GM21529 (cell line): ENCODE data around the gene RASAL1.

ENCODE experiments used
- ATAC-seq: cut with Tn5 transposase; IDR thresholded peaks from one replicate; pipeline ENCODE4 v1.9.1; 2021; ENCODE audit not compliant: unreplicated experiment

The RASAL1 gene

DNA sequence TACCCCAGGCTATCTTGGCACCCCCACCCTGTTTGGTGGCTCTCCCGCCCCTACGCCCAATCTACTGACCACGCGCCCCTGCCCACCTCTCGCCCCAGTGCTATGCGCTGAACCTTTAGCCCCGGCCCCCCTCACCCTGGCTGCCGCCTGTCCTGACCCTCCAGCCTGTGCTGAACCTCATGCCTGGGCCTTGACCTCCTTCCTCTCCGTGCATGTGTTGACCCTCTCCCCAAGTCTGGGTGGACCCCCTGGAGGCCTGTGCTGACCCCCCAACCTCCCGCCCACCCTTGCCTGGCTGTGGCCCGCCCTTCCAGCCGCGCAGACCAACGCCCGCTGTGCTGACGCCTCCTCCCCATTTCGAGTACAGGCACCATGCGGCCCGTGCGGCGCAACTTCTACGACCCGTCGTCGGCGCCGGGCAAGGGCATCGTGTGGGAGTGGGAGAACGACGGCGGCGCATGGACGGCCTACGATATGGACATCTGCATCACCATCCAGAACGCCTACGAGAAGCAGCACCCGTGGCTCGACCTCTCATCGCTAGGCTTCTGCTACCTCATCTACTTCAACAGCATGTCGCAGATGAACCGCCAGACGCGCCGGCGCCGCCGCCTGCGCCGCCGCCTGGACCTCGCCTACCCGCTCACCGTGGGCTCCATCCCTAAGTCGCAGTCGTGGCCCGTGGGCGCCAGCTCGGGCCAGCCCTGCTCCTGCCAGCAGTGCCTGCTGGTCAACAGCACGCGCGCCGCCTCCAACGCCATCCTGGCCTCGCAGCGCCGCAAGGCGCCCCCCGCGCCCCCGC, 58.3 kb downstream of the RASAL1 start:
- no peak for ATAC-seq

DNA sequence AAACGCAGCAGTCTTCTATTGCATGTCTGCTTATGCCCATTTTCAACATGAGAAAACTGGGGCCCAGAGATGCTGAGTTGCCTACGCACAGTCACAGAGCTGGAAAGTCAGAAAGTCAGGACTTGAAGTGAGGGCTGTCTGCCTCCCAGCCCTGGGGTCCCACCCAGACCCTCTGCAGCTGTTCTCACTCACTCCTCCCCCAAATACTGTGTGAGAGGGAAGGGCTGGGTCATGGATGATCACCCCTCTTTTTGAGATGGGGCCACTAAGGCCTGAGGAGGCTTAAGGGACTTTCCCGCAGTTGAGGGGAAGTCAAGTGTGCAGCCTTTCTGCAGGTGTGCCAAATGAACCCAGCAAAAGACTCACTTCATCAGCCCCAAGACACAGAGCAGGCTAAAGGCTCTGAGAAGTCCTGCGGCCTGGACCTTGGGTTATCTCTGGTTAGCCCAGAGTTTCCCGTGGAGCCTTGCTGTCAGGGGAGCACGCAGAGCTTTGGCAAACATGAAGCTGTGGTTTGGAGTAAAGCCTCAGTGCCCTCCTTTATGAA, 60.4 kb downstream of the RASAL1 start:
- peak; percentile 89 for ATAC-seq

DNA sequence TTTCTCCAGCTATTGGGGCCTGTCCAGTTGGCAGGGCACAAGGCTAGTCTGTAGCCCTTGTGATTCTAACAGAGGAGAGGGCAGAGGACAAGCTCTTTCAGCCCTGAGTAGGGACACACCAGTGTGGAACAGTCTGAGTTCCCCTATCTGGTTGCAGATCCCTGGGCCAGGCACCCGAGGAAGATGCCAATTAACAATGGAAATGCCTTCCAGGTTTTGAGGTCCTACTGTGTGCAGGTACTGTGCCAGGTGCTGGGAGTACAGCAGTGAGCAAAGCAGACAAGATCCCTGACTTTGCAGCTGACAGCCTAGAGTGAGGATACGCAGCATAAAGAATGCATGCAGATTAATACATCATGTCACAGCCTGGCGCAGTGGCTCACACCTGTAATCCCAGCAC, 62.0 kb downstream of the RASAL1 start:
- no peak for ATAC-seq

DNA sequence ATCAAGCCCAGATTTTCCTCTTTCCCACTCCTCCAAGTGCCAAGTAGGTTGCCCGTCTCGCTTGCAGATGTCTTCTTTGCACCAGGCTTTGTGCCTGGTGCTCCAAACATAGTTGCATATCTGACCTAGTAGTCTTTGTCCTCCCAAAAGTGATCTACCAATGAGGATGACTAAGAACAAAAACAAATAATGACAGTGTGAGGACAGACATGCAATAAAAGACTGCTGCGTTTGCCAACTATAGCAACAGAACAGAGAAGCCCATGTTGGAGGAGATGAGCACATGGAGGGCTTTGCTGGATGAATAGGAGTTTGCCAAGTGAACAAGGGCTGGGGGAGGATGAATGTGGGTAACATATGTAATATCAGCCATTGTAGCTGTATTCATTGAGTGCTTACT, 63.4 kb downstream of the RASAL1 start:
- no peak for ATAC-seq

DNA sequence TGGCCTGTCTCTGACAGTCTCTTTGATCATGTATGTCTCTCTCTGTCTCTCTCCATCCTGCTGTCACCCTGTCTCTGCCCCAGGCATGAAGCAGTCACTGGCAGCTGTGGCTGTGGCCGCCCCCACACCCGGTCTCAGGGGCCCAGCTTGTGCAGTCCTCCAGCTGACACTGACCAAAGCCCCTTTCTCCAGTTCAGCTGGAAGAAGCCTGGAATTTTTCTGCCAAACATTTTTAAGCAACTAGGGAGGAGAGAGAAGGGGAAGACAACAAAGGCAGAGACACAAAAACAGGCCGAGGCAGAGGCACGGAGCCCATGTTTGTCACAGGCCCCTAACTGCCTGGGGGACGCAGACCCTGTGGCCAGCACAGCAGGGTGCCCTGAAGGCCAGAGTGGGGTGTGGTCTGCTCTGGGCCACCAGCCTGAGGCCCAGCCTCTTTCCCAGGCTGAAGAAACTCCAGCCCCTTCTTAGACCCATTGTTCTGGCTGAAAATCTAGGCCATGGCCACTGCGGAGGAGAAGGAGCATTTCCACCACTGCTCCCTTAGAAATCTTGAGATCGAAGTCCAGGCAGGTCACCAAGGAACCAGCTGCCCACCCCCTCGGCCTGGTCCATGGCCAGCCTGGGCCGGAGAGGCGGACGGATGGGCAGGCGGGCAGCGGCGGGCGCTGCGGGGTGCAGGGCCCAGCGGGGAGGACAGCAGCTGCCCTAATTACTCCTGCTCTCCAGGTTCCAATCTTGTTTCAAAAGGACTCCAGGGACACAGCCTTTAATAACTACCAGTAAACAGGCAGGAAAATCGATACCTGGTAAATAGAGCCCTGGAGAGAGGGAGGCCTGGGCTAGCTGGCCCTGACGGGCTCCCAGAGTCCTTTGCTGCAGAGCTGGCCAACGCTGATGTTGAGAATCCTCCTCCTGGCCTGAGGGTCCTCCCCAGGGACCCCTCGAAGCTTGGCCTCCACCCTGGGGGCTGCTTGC, 64.1 kb downstream of the RASAL1 start:
- no peak for ATAC-seq

DNA sequence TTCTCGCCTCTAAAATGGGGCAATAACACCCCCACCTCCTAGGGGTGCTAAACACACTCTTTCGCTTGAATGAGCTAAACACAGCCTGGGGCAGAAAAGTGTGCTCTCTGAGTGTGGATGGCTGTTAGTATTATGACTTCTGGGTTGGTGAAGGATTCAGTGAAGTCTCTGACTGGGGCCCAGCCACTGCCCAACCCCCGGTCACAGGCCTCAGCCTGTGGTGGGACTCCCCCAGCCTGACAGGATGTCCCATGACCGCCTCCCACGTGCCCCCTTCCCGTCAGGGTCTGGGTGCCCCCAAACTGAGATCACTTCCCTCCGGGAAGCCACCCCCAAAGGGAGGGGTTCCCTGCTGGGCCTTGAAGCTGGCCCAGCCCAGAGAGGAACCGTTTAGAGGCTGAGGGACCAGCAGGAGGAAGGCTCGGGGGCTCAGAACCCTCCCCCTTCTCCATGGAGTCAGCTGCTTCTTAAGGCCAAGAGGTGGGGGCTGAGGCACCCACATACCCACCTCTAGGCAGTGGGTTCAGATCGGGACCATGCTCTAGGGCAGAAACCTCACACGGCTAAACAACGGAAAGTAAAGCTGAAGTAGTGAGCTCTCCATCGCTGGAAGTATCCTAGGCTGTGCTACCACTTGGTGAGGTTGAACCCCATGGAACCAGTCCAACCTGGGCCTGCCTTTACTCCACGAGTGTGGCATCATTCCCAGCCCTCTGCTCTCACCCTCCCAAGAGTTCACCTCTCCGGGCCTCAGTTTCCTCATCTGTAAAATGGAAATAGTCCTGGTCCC, 65.2 kb downstream of the RASAL1 start:
- peak; percentile 41 for ATAC-seq

DNA sequence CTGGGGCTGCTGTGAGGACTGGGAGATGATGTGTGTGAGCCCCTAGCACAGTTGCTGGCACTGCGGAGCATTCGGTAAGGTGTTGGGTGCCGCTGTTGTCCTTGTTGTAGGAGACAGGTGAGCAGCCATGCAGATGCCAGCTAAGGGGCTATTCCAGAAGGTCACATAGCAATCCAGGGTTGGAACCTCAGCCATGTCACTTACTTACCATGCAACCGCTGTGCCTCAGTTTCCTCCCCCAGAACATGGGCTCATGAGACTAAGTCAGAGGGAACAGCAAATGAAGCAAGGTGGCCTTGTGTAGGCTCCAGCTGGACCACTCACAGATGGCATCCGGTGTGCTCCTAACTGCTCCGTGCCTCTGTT, 65.8 kb downstream of the RASAL1 start:
- ATAC-seq, result no peak

DNA sequence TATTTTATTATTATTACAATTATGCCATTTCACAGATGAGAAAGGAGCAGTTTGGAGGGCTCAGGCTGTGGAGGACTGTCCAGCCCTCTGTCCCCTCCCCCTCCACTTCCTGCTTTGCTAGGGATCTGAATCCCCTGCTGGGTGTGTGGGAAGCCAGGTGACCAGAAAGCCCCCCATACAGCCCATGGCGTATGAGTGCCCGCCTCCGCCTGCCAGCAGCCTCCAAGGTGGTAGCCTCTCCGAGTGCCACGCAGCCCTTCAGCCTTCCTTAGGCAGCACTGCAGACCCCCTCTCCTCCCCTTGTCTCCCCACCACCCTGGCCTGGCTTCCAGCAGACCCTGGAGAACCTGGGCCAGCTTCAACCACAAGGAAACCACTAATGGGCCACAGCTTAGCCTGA, 66.4 kb downstream of the RASAL1 start:
- ATAC-seq, result no peak

DNA sequence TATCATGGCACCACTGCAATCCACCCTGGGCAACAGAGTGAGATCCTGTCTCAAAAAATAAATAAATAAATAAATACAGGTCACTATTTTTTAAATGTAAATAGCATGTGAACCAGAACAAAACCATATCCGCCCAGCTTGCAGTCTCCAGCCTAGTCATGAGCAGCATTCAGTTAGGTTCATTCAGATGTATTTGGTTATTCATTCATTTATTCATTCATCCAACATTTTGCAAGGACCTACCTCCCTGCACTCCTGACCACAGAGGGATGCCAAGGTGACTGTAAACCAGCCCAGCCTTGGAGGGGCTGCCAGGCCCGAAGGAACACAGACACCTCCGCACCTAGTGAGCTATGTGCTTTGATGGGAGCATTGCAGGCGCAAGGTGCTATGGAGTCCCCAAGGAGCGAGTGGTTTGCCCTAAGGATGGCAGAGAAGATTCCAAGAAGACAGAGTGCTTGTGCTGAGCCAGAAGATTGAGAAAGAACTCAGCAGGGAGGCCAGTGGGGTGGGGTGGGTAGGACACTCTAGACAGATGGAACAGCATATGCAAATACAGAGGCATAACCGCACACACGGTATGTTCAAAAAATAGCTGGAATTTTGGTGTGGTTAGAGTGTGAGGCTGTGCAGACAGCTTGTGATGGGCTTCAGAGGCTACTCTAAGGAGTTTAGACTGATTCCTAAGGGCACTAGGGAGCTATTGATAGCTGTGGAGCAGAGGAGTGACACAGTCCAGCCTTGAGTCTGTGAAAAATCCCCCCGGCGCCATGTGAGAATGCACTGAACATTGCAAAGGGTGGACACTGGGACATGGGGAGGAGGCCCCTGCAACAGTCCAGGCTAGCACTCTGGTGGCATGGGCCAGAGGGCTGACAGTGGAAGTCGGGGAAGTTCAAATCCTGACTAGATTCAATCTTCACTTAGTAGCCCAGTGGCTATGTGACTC, 67.3 kb downstream of the RASAL1 start:
- no peak for ATAC-seq

DNA sequence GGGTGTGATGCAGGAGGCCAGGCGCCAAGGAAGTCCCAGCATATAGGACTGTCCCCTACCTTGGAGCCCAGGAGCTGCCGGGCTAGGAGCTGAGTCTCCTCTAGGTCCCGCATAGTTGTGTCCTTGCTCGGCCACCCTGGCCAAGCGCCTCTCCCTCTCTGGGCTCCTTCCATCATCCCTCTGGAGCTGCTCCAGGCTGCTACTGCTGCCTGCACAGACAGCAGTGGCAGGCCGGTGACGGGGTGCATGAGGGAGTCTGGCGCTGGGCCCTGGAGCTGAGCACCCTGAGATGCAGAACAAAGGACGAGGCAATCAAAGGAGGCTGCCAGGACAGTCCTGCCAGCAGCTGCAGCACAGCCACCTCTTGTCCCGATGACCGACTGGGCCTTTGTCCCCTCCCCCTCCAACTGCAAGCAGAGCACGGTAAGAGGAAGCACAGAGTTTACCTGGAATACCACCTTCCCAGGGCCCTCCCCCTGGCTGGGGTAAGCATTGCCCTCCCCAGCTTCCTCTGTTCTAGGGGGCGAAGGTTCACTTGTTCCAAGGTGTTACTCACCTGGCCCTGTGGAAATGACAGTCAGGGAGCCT, 68.7 kb downstream of the RASAL1 start:
- ATAC-seq, result no peak

DNA sequence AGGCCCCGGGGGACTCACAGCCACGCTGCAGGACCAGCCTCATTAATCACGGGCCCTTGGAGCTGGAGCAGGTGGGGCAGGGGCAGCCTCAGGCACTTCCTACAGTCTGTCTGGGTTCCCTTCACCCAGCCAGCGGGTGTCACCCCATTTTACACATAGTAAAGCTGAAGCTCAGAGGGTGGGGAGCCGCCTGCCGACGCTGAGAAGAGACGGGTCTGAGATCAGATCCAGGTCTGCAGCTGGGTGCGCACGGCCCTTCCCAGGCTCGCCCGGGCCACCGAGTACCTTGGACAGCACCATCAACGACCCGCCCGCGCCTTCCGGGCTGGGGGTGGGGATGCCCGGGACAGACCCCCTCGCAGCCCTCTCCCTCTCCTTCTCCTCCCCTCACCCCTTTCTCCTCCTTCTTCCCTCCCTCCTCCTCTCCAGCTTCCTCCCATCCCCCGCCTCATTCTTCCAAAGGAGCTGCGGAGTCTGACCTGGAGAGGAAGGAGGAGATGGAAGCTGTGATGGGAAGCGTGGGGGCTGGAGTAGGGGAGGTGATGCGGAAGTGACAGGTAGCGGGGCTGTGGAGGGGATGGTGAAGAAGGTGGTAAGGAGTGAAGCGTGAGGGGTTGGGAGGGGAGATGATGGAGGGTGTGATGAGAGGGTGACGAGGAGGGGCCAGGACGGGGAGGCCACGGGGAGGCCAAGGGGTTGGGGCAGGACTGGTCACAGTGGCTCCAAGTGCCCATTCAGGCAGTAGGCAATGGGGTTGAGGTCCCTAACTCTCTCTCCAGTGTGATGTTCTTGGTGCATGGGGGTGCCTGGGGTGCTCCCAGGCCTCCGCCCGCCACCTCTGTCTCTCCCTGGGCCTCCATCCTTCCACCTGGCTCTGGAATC, 70.2 kb downstream of the RASAL1 start:
- ATAC-seq, result no peak

DNA sequence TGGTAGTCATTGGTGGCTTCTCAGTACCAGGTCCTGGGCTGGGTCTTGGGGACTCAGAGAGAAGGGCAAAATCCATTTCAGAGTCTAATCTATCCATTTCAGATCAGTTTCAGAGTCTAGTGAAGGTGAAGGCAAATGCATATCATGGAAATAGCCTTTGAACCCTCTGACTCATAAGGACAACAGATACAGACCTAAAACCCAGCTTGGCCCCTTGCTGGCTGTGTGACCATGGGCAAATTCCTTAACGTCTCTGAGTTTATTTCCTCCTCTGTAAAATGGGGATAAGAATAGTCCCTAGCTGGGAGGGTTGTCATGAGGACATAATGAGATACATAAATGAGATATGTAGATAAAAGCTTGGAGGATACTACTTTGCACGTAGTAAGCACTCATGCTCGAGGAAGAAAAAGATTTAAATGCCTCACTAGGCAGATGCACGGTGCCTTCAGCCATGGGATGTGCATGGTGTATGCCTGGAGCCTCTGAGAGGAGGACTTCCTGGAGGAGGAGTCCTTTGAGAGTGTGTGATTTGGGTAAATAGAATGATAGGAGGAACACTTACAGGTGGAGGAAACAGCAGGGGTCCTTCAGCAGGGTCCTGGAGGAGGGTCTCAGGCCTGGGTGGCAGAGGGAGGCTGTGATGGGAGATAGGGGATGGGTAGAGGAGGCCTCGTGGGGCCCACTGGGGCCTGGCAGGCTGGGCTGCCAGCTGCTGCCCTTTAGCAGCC, 71.0 kb downstream of the RASAL1 start:
- ATAC-seq, result no peak

DNA sequence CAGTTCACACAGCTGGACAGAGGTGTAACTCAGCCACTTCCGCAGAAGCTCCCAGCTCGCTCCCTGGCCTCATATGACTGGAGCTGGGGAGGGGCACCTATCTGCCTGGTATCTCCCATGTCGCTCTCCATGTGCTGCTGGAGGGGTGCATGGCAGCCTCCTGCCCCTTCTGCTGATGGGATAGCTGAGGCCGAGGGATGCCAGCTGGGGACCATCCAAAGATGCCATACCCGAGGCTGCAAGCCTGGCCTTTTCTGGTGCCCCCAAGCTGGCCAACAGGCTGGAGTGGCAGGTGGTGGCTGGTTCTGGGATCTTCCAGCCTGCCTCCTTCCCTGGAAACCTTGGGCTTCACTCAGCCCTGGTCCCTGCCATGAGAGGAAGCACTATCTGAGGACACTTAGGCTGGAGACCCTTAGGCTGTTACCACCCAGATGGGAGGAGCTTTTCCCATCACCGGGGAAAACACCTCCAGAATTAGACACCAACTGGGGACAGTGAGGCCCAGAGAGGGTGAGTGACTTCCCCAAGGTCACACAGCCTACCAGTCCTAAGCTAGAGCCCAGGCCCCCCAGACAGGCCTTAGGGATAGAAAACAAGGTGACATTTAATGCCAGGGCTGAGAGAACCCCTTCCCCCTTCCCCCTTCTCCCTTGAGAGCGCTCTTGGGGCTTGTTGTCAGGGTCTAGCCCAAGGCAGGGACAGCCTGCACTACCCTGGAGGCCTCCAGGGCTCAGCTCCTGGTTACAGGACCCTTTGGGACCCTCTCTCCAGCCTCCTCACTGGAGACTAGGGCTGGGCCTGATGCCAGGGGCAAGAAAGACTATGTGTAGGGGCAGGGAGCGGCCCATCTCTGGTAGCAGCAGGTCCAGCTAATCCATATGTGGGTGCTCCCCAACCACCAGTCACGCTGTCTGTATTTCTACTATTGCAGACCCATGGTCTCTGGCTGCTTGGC, 71.9 kb downstream of the RASAL1 start:
- ATAC-seq, result no peak

DNA sequence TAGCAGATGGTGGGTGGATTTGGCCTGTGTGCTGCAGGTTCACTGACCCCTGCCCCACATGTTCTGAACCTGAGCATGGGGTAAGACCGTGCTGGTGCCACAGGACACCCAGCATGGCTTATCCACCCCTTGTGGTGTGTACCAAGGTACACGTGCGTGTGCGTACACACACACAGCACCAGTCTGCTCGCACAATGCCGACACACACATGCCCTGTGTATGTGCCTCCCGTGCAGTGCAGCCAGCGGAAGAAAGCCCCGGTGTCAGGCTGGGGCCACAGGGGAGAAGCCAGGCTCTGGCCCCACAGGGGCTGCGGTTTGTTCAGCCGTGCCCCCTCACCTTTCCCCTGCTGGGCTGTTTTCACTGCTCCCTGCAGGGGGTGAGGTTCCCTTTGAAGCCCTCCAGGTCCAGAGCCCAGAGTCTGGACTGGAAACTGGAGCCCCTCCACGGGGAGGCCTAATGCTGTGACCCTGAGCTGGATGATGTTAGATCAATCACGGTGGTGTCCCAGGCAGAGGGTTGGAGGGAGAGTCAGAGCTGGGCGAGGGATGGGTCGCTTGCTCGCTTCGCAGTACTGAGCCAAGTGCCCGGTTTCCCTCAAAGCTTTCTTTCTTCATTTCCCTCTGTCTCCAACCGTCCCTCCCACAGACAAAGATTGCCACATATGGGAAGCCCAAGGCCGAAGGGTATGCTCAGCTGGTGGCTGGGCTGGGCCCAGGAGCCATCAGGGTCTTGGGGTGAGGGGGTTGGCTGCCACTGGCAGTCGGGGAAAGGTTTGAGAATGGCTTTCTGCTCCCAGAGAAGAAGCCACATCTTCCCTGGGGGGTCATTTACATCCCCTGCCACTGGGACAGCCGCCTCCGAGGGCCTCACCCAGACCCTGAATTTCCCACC, 72.8 kb downstream of the RASAL1 start:
- ATAC-seq, result no peak

DNA sequence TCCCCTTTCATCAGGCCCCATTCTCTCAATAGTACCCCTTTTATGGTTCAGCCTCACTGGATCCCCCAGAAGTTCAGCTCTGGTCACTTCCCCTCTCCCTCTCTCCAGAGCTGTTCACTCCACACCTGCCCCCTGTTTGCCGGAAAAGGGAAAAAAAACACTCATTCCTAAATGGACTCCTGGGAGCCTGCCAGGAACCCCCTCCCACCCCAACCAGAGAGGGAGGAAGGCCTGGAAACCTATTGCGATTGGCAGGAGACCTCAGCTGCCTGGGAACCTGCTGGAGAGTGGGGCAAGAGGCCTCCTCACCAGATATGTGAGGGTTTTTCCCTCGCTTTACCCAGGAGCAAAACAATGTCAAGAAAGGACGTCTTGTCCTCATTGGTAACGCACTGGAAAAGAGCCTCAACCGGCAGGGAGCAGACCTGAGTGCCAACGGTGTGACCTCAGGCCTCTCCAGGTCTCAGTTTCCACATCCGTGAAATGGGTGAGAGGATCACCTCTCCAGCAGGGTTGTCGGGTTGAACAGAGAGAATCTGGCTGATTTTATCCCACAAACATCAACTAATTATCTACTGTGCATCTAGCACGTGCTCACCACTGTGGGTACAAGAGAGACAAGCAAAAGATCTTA, 74.4 kb downstream of the RASAL1 start:
- ATAC-seq, result no peak
